ENCODE data around the gene RPS2.

- no peak for TF ChIP-seq CTCF (IDR thresholded peaks at IDR 0.05)
- TF ChIP-seq RELA (CRISPR knock-in tag; IDR thresholded peaks at IDR 0.05; ENCODE audit: borderline replicate concordance): no peak
- no peak for TF ChIP-seq KAT7 (CRISPR knock-in tag; IDR thresholded peaks at IDR 0.05; ENCODE audit: borderline replicate concordance)
- TF ChIP-seq FOXP4 (CRISPR knock-in tag; IDR thresholded peaks at IDR 0.05): no peak
- no peak for TF ChIP-seq CBFB (CRISPR knock-in tag; IDR thresholded peaks at IDR 0.05; ENCODE audit: low read depth)
- TF ChIP-seq ZNF219 (CRISPR knock-in tag; IDR thresholded peaks at IDR 0.05; ENCODE audit: borderline replicate concordance): no peak
- no peak for TF ChIP-seq ATF6 (CRISPR knock-in tag; IDR thresholded peaks at IDR 0.05)
- no peak for TF ChIP-seq CREB1 (CRISPR knock-in tag; IDR thresholded peaks at IDR 0.05)
Measured at GRCh38 chr16:1938910-1939309, 25.7 kb downstream of the RPS2 start.
